Kidney glomerular epithelial cell (primary cell): ENCODE measurements around the gene TGFBRAP1.
"Not testable (repeated sequence)": the region's sequence is repeated elsewhere in the genome, so short reads cannot be mapped to it uniquely, and the experiment has no call there.

ENCODE experiments used
- DNase-seq: peaks from one replicate; lab custom pipeline; 2025; lab: John Stamatoyannopoulos, UW

The TGFBRAP1 gene

GRCh38 chr2:105271393-105272045, 58.0 kb downstream of the TGFBRAP1 start:
- no peak for DNase-seq

- no peak for DNase-seq
Observed at GRCh38 chr2:105269426-105269825, 60.1 kb downstream of the TGFBRAP1 start.

- peak; percentile 58 for DNase-seq
Observed at GRCh38 chr2:105262651-105263091, 66.9 kb downstream of the TGFBRAP1 start.

- peak; percentile 88 for DNase-seq
Observed at GRCh38 chr2:105261061-105261460, 68.5 kb downstream of the TGFBRAP1 start.

- DNase-seq, result no peak
Observed at GRCh38 chr2:105258835-105259350, 70.6 kb downstream of the TGFBRAP1 start.

GRCh38 chr2:105257981-105258380, 71.6 kb downstream of the TGFBRAP1 start:
- DNase-seq, result no peak

GRCh38 chr2:105256431-105257047, 73.0 kb downstream of the TGFBRAP1 start:
- no peak for DNase-seq

- DNase-seq, result no peak
Observed at GRCh38 chr2:105255979-105256378, 73.6 kb downstream of the TGFBRAP1 start.

- no peak for DNase-seq
Observed at GRCh38 chr2:105254531-105255210, 74.9 kb downstream of the TGFBRAP1 start.

- DNase-seq, result no peak
Observed at GRCh38 chr2:105252271-105252670, 77.3 kb downstream of the TGFBRAP1 start.

GRCh38 chr2:105251016-105251648, 78.4 kb downstream of the TGFBRAP1 start:
- not testable (repeated sequence) for DNase-seq

- DNase-seq, result no peak
Observed at GRCh38 chr2:105249891-105250290, 79.6 kb downstream of the TGFBRAP1 start.

GRCh38 chr2:105249181-105249580, 80.4 kb downstream of the TGFBRAP1 start:
- no peak for DNase-seq

- DNase-seq, result no peak
Observed at GRCh38 chr2:105248316-105249070, 81.0 kb downstream of the TGFBRAP1 start.

GRCh38 chr2:105244451-105244850, 85.1 kb downstream of the TGFBRAP1 start:
- no peak for DNase-seq

- DNase-seq, result no peak
Observed at GRCh38 chr2:105243961-105244360, 85.6 kb downstream of the TGFBRAP1 start.

GRCh38 chr2:105242286-105242993, 87.1 kb downstream of the TGFBRAP1 start:
- no peak for DNase-seq

GRCh38 chr2:105241443-105241842, 88.1 kb downstream of the TGFBRAP1 start, which contains the start of gene GPR45:
Gene GPR45 (plus strand): TSS chr2:105241743. CDS start chr2:105241859, 116 bp downstream.
- no peak for DNase-seq

GRCh38 chr2:105239924-105240323, 89.6 kb downstream of the TGFBRAP1 start:
- DNase-seq, result peak; percentile 90

- DNase-seq, result peak; percentile 87
Observed at GRCh38 chr2:105238664-105239240, 90.8 kb downstream of the TGFBRAP1 start.
